Measurements from ENCODE around the gene MACROD2.

MACROD2 gene

GRCh38 chr20:14232650-14233049 lies 237.3 kb downstream of the MACROD2 start:
- DNase-seq (ENCODE audit: low read depth), result no peak

GRCh38 chr20:14234666-14235295 lies 239.5 kb downstream of the MACROD2 start:
- H3K4me3 ChIP-seq (ENCODE audit: control insufficient read depth, low read depth, low read length), result no peak overlapping the region
- peak; percentile 69 for DNase-seq (ENCODE audit: low read depth)
- TF ChIP-seq CTCF (conservative IDR thresholded peaks at IDR 0.05; ENCODE audit: control insufficient read depth, insufficient read depth, low read depth, low read length), result no peak

More at GRCh38 chr20:14232650-14233049, 237.3 kb downstream of the MACROD2 start:
- TF ChIP-seq CTCF (conservative IDR thresholded peaks at IDR 0.05; ENCODE audit: control insufficient read depth, insufficient read depth, low read depth, low read length), result no peak
- H3K4me3 ChIP-seq (ENCODE audit: control insufficient read depth, low read depth, low read length), result no peak overlapping the region

GRCh38 chr20:14235355-14235754 lies 240.0 kb downstream of the MACROD2 start:
- H3K4me3 ChIP-seq (ENCODE audit: control insufficient read depth, low read depth, low read length), result no peak overlapping the region
- TF ChIP-seq CTCF (conservative IDR thresholded peaks at IDR 0.05; ENCODE audit: control insufficient read depth, insufficient read depth, low read depth, low read length), result no peak
- peak; percentile 83 for DNase-seq (ENCODE audit: low read depth)

- H3K4me3 ChIP-seq (ENCODE audit: control insufficient read depth, low read depth, low read length), result no peak overlapping the region
- DNase-seq (ENCODE audit: low read depth), result peak; percentile 28
- no peak for TF ChIP-seq CTCF (conservative IDR thresholded peaks at IDR 0.05; ENCODE audit: control insufficient read depth, insufficient read depth, low read depth, low read length)
Measured at GRCh38 chr20:14245368-14245970, 250.2 kb downstream of the MACROD2 start.

- no peak overlapping the region for H3K4me3 ChIP-seq (ENCODE audit: control insufficient read depth, low read depth, low read length)
- no peak for TF ChIP-seq CTCF (conservative IDR thresholded peaks at IDR 0.05; ENCODE audit: control insufficient read depth, insufficient read depth, low read depth, low read length)
- peak; percentile 41 for DNase-seq (ENCODE audit: low read depth)
Measured at GRCh38 chr20:14259689-14260088, 264.4 kb downstream of the MACROD2 start.

- H3K4me3 ChIP-seq (ENCODE audit: control insufficient read depth, low read depth, low read length), result no peak overlapping the region
- no peak for TF ChIP-seq CTCF (conservative IDR thresholded peaks at IDR 0.05; ENCODE audit: control insufficient read depth, insufficient read depth, low read depth, low read length)
- no peak for DNase-seq (ENCODE audit: low read depth)
Measured at GRCh38 chr20:14260367-14260766, 265.1 kb downstream of the MACROD2 start.
